Activated naive CD8-positive, alpha-beta T cell (primary cell): ENCODE results near the gene FAM210B.
"Not testable (repeated sequence)": the region's sequence is repeated elsewhere in the genome, so short reads cannot be mapped to it uniquely, and the experiment has no call there.

Experiments used
- H3K27ac Mint-ChIP-seq: one replicate; pipeline ENCODE4 v1.8.0; 2021; ENCODE audit warnings: mixed read lengths
- H3K27me3 Mint-ChIP-seq: one replicate; pipeline ENCODE4 v1.8.0; 2021; ENCODE audit warnings: mixed read lengths
- H3K36me3 Mint-ChIP-seq: one replicate; pipeline ENCODE4 v1.8.0; 2021; ENCODE audit warnings: mixed read lengths
- H3K4me1 Mint-ChIP-seq: one replicate; pipeline ENCODE4 v1.8.0; 2021; ENCODE audit warnings: low read depth, mixed read lengths
- H3K4me3 Mint-ChIP-seq: one replicate; pipeline ENCODE4 v1.8.0; 2021; ENCODE audit warnings: mild to moderate bottlenecking, mixed read lengths
- H3K9me3 Mint-ChIP-seq: one replicate; pipeline ENCODE4 v1.8.0; 2021; ENCODE audit warnings: low read depth, mixed read lengths

The FAM210B gene, protein sequence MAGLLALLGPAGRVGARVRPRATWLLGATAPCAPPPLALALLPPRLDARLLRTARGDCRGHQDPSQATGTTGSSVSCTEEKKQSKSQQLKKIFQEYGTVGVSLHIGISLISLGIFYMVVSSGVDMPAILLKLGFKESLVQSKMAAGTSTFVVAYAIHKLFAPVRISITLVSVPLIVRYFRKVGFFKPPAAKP

DNA sequence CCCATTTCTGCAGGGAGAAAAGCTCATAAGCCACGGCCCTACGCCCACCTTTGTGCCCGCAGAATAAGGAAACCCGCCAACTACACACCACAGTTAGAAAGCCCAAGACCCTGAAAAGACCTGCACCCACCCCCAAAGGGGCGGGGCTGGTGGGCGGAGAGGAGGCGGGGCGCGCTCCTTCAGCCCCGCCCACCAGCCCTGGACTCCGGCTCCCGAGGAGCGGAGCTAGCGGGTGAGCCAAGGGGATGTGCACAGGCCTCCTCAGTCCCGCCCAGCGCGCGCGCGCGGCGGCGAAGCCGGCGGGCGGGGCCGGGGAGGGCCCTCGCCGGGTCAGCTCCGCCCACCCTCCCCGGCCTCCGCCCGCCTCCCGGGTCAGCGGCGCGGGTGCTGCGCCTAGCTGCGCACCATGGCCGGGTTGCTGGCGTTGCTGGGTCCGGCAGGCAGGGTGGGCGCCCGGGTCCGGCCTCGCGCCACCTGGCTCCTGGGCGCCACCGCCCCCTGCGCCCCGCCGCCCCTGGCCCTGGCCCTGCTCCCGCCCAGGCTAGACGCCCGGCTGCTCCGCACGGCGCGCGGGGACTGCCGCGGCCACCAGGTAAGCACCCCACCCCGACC is at the start of gene FAM210B:
Gene FAM210B (plus strand): TSS at position 375 of the 612 bp plus-strand sequence. CDS start 32 bp downstream, at position 407.
- Mint-ChIP-seq H3K4me1 (peaks cover 22% of the 10 kb centered on the region), H3K27me3 (no peaks in the 10 kb centered on the region), H3K9me3 (no peaks in the 10 kb centered on the region), H3K27ac (peak within 1 kb of the TSS; percentile 68), H3K36me3 (no peaks in the 10 kb centered on the region), H3K4me3 (peak within 1 kb of the TSS; percentile 90)

GRCh38 chr20:56316051-56316450 is 42.7 kb upstream of the FAM210B start:
- H3K36me3 Mint-ChIP-seq = no peaks in the 10 kb centered on the region
- H3K27ac Mint-ChIP-seq = no peak overlapping the region
- H3K4me1 Mint-ChIP-seq = no peaks in the 10 kb centered on the region
- H3K4me3 Mint-ChIP-seq = no peak overlapping the region
- peaks cover 14% of the 10 kb centered on the region for H3K27me3 Mint-ChIP-seq
- peaks cover 4% of the 10 kb centered on the region for H3K9me3 Mint-ChIP-seq

GRCh38 chr20:56316483-56316882 is 42.3 kb upstream of the FAM210B start:
- no peak overlapping the region for H3K4me3 Mint-ChIP-seq
- no peak overlapping the region for H3K27ac Mint-ChIP-seq
- H3K9me3 Mint-ChIP-seq = peaks cover 4% of the 10 kb centered on the region
- no peaks in the 10 kb centered on the region for H3K36me3 Mint-ChIP-seq
- peaks cover 14% of the 10 kb centered on the region for H3K27me3 Mint-ChIP-seq
- no peaks in the 10 kb centered on the region for H3K4me1 Mint-ChIP-seq

GRCh38 chr20:56322681-56323080 is 36.1 kb upstream of the FAM210B start:
- peaks cover 9% of the 10 kb centered on the region for H3K27me3 Mint-ChIP-seq
- H3K36me3 Mint-ChIP-seq = no peaks in the 10 kb centered on the region
- H3K9me3 Mint-ChIP-seq = no peaks in the 10 kb centered on the region
- H3K4me1 Mint-ChIP-seq = no peaks in the 10 kb centered on the region
- no peak overlapping the region for H3K4me3 Mint-ChIP-seq
- no peak overlapping the region for H3K27ac Mint-ChIP-seq

GRCh38 chr20:56323206-56323605 is 35.6 kb upstream of the FAM210B start:
- H3K4me1 Mint-ChIP-seq = no peaks in the 10 kb centered on the region
- H3K27me3 Mint-ChIP-seq = peaks cover 7% of the 10 kb centered on the region
- no peak overlapping the region for H3K4me3 Mint-ChIP-seq
- H3K36me3 Mint-ChIP-seq = no peaks in the 10 kb centered on the region
- no peaks in the 10 kb centered on the region for H3K9me3 Mint-ChIP-seq
- H3K27ac Mint-ChIP-seq = no peak overlapping the region

DNA sequence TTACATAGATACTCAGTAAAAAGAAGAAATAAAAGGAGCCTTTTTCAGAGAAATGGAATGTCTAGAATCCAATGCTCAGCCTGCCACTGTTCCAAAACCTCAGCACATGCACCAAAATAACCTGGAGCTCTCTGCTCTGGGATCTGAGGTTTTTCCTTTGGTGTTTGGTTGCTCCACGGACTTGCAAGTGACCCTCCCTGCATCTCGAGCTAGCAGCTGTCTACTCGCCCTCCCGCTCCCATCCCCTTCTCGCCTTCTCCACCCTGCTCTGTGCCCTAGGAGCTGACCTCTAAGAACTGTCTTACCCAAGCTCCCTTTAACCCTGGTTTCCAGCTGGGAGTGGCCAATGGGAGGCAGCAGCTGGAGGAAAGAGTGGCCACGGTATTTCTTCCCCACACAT is 35.1 kb upstream of the FAM210B start:
- Mint-ChIP-seq H3K27ac (no peak overlapping the region), H3K4me1 (no peaks in the 10 kb centered on the region), H3K36me3 (no peaks in the 10 kb centered on the region), H3K4me3 (no peak overlapping the region), H3K27me3 (peaks cover 7% of the 10 kb centered on the region), H3K9me3 (no peaks in the 10 kb centered on the region)

DNA sequence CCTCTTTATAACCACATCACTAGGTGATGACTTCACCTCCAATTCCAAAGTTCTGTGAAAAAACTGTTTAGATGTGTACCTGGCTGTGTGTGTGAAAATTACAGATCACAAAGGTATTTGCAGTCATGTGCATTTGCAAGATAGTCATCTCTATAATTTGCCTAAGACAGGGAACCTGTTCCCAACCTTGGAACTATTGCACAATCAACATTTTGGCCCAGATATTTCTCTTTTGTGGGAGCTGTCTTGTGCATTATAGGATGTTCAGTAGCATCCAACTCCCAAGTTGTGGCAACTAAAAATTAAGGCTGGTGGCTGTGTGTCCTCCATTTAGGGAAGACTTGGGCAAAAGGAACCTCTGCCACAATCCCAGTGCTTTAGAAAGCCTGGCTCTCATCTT is 34.0 kb upstream of the FAM210B start:
- Mint-ChIP-seq H3K9me3 (no peaks in the 10 kb centered on the region), H3K27ac (no peak overlapping the region), H3K27me3 (peaks cover 12% of the 10 kb centered on the region), H3K4me1 (no peaks in the 10 kb centered on the region), H3K4me3 (no peak overlapping the region), H3K36me3 (no peaks in the 10 kb centered on the region)

DNA sequence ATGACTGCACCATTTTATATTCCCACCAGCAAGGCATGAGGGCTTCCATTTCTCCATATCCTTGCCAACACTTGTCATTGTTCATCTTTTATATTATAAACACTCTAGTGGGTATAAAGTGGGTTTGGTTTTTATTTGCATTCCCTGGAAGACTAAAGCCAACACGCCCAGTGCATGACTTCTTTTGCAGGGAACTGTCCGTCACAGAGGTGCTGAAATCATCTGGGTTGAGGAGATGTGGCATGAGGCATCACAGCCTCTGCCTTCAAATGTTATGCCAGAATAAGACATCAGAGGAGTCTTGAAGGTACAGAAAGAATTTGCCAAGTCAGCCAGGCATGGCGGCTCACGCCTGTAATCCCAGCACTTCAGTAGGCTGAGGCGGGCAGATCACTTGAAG is 29.9 kb upstream of the FAM210B start:
- Mint-ChIP-seq H3K36me3 (no peaks in the 10 kb centered on the region), H3K27ac (no peak overlapping the region), H3K4me3 (no peak overlapping the region), H3K4me1 (no peaks in the 10 kb centered on the region), H3K9me3 (no peaks in the 10 kb centered on the region), H3K27me3 (peaks cover 14% of the 10 kb centered on the region)

DNA sequence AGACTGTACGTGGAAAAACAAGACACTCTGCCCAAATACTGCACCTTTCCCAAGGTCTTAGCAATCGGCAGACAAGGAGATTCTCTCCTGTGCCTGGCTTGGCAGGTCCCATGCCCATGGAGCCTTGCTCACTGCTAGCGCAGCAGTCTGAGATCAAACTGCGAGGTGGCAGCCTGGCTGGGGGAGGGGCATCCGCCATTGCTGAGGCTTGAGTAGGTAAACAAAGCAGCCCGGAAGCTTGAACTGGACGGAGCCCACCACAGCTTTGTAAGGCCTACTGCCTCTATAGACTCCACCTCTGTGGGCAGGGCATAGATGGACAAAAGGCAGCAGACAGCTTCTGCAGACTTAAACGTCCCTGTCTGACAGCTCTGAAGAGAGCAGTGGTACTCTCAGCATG is 22.1 kb upstream of the FAM210B start:
- peaks cover 43% of the 10 kb centered on the region for H3K27me3 Mint-ChIP-seq
- not testable (repeated sequence) for H3K9me3 Mint-ChIP-seq, H3K4me1 Mint-ChIP-seq, H3K27ac Mint-ChIP-seq, H3K36me3 Mint-ChIP-seq, H3K4me3 Mint-ChIP-seq

- no peaks in the 10 kb centered on the region for H3K36me3 Mint-ChIP-seq
- peaks cover 9% of the 10 kb centered on the region for H3K4me1 Mint-ChIP-seq
- H3K27me3 Mint-ChIP-seq = peaks cover 57% of the 10 kb centered on the region
- H3K4me3 Mint-ChIP-seq = no peak overlapping the region
- no peak overlapping the region for H3K27ac Mint-ChIP-seq
- H3K9me3 Mint-ChIP-seq = no peaks in the 10 kb centered on the region
Measured at GRCh38 chr20:56342783-56343182, 16.0 kb upstream of the FAM210B start.

- H3K9me3 Mint-ChIP-seq = no peaks in the 10 kb centered on the region
- no peaks in the 10 kb centered on the region for H3K36me3 Mint-ChIP-seq
- H3K4me3 Mint-ChIP-seq = no peak overlapping the region
- no peak overlapping the region for H3K27ac Mint-ChIP-seq
- H3K27me3 Mint-ChIP-seq = peaks cover 56% of the 10 kb centered on the region
- H3K4me1 Mint-ChIP-seq = peaks cover 12% of the 10 kb centered on the region
Measured at GRCh38 chr20:56343861-56344381, 14.9 kb upstream of the FAM210B start.

GRCh38 chr20:56345911-56346310 is 12.9 kb upstream of the FAM210B start:
- Mint-ChIP-seq H3K27me3 (peaks cover 41% of the 10 kb centered on the region), H3K36me3 (no peaks in the 10 kb centered on the region)

DNA sequence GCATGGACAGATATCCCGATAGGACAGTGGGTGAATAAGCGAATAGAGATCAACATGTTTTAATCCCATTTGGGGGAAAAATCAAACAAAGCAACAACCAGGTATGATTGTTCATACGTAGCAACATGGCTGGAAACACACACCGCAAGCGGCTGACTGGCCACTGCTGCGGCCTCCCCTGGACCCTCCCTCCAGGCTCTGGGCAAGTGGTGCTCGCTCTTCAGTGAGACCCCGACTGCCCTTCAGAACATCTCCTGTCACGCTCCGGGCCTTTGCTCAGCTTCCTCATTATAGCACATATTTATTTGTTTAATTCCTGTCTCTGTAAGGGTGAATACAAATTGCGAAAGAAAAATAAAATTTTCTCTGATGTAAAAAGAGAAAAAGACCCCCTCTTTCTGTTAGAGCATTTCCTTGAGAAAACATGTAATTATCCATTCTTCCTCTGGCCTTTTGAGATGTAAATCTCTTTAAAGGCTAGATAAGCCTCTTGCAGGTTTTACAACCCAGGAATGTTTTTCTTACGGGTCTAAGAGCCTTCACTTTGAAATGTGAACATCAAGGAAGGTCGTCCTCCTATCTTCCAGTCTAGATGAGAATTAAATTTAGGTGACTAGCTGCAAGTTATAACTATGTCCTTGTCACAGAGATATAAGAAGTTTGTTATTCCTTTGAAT is 11.0 kb upstream of the FAM210B start:
- Mint-ChIP-seq H3K27ac (no peak overlapping the region), H3K9me3 (no peaks in the 10 kb centered on the region), H3K4me1 (peaks cover 12% of the 10 kb centered on the region), H3K4me3 (no peak overlapping the region), H3K27me3 (peaks cover 32% of the 10 kb centered on the region), H3K36me3 (no peaks in the 10 kb centered on the region)

More at GRCh38 chr20:56345911-56346310, 12.9 kb upstream of the FAM210B start:
- no peak overlapping the region for H3K4me3 Mint-ChIP-seq
- no peaks in the 10 kb centered on the region for H3K9me3 Mint-ChIP-seq
- no peak overlapping the region for H3K27ac Mint-ChIP-seq
- peaks cover 12% of the 10 kb centered on the region for H3K4me1 Mint-ChIP-seq

- Mint-ChIP-seq H3K36me3 (no peaks in the 10 kb centered on the region), H3K9me3 (no peaks in the 10 kb centered on the region), H3K27me3 (peaks cover 27% of the 10 kb centered on the region), H3K4me1 (peaks cover 10% of the 10 kb centered on the region), H3K4me3 (no peak overlapping the region), H3K27ac (no peak overlapping the region)
Measured at GRCh38 chr20:56348305-56348693, 10.5 kb upstream of the FAM210B start.

- Mint-ChIP-seq H3K27ac (no peak overlapping the region), H3K27me3 (peaks cover 24% of the 10 kb centered on the region), H3K36me3 (no peaks in the 10 kb centered on the region), H3K4me1 (peaks cover 7% of the 10 kb centered on the region), H3K4me3 (no peak overlapping the region), H3K9me3 (no peaks in the 10 kb centered on the region)
Measured at GRCh38 chr20:56348746-56349145, 10.0 kb upstream of the FAM210B start.
